HG02943 (cell line): ENCODE data around the gene RTN4R.

Experiments used
- ATAC-seq: cut with Tn5 transposase; IDR thresholded peaks from one replicate; pipeline ENCODE4 v1.9.1; 2021; ENCODE audit warnings: mild to moderate bottlenecking, low read depth, moderate library complexity; ENCODE audit not compliant: unreplicated experiment

The RTN4R gene

DNA sequence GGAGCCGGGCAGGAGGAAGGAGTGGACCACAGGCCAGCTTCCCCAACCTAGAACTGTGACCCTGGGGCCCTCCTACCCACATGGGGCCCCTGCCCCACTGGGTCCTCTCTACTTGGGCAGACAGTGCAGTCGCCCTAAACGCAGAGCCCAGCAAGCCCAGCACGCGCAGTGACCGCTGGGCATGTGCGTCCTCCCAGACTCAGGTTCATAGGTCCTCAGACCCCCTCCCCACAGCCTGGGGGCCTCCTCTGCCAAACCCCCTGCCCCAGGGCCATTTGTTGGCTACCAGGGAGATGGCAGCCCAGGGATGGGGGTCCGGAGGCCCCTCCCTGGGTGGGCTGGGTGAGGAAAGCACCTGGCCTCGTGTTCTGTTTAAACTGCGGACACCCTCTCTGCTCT lies 23.9 kb downstream of the RTN4R start:
- no peak for ATAC-seq

DNA sequence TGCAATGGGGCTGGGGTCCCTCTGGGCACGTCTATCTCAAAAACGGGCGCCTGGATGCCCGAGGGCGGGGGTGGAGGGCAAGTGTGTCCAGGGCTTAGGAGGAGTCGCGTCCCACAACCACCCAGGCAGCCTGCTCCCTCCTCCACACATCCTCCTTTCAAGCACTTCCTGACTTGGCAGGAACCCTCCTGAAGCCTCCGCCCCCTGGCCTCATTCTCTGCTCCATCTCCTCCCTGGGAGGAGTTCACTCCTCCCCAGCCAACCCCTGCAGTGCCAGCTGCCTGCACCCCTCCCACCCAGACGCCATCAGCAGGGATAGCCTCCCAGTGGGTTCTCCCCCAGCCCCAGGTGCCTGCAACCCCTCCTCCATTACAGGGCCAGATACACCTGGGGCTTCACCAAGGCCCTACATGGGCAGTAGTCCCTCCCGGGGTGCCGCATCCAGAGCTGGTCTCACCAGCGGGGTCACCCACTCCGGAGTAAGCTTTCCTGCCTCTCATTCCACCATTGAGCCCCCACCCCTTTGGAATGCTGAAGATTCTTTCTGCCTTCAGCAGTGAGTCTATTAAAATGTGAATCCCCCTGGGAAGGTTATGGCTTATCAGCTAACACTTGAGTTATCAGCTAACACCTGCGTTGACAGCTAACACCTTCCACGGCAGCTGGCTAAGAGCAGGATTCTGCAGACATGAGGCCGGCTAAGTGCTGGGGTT lies 24.4 kb downstream of the RTN4R start:
- ATAC-seq = no peak

DNA sequence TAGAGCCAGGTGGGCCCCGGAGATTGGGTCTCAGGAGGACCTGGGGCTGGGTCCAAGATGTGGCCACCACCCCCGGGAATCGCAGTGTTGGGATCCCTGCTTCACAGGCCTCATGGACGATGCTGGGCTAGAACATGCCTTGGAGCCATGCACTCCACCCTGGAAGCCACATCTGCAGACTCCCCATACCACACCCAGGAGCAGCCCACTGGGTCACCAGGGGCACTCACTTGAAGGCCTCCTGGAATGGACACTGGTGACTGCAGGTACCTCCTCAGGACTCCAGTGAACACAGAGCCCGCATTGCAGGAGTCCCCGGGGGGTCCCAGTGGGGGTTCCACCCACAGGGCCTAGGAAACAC lies 25.0 kb downstream of the RTN4R start:
- ATAC-seq = no peak

DNA sequence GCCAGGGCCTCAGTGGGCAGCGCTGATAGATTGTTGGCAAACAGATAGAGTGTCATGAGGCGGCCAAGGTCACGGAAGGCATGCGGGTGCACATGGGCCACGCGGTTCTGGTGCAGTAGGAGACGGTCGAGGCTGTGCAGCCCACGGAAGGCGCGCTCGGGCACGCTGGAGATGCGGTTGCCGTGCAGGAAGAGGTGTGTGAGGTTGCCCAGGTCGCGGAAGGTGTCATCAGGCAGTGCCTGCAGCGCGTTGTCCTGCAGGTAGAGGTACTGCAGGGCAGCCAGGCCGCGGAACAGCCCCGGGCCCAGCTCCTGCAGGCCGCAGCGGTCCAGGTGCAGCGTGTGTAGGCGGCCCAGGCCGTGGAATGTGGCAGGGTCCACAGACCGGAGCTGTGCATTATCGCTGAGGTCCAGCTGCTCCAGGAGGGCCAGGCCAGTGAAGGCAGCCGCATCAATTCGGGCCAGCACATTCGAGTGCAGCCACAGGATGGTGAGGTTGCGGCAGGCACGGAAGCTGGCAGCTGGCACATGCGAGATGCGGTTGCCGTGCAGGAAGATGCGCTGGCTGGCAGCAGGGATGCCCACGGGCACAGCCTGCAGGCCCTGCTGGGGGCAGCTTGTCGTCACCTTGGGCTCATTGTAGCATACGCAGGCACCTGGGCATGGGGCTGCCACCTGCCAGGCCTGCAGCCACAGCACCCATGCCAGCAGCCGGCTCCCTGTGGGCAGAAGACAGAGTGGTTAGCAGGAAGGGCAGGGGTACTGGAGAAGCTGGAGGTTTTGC lies 25.5 kb downstream of the RTN4R start:
- ATAC-seq = no peak

DNA sequence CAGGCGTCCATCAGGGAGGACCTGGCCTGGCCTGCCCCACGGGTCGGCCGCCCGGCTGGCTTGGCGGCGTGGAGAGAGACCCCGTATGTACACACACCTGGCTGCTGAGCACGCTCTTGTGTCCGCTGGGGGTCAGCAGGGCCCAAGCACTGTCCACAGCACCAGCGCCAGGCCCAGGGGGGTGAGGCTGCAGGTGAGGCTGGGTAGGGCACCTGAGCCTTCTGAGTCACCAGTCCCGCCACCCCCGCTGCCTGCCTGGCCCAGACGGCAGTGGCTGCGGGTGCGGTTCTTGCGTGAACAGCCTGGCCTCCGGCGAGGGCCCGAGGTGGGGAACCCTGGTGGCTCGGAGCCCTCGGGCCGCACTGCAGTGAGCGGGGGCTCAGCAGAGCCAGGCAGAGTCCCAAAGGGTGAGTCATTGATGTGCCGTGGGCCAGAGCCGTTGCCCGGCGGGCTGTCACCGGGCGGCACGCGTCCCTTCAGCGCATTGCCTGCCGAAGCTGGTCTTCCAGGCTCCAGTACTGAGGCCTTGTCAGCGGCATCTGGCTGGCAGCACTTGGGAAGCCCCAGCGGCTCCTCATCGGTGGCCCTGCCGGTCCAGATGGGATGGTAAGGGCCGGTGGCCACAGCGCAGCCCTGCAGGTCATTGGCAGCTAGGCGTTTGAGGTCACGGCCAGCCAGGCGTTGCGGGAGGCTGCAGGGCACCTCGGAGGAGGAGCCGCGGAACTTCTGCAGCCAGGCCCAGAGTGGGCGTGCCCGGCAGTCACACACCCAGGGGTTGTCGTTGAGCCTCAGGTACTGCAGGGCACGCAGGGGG lies 26.3 kb downstream of the RTN4R start:
- ATAC-seq = no peak

DNA sequence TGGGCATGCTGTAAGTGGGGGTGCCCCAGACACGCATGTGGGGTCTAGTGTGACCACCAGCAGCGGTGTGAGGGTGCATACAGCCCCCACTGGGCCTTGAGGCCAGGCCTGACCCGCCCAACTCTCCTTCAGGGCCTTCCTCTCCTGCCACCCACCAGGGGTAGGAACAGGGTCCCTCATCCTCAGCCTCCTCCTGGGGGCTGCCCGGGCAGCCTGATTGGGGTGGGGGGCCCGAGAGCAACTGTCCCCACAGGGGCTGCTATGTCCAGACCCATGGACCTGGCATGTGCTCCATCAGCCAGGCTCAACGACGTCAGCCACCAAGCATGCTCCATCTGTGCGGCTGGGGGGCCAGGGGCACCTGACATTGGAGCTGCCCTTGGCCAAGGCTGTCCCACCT lies 27.2 kb downstream of the RTN4R start:
- no peak for ATAC-seq

DNA sequence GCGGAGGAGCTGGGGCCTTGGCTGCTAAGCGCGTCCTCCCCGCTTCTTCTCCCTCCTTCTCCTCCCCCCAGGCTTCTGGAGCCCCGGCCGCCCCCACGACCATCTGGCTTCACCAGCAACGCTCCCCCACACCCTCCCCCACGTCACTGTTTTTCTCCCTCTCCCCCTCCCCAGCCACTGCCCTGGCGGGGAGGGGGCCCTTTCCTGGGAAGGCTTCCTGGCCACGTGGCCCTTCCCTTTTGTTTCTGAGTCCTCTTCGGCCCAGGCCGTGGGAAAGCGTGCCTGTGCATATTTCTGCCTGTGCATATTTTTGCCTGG lies 27.7 kb downstream of the RTN4R start:
- ATAC-seq = no peak

DNA sequence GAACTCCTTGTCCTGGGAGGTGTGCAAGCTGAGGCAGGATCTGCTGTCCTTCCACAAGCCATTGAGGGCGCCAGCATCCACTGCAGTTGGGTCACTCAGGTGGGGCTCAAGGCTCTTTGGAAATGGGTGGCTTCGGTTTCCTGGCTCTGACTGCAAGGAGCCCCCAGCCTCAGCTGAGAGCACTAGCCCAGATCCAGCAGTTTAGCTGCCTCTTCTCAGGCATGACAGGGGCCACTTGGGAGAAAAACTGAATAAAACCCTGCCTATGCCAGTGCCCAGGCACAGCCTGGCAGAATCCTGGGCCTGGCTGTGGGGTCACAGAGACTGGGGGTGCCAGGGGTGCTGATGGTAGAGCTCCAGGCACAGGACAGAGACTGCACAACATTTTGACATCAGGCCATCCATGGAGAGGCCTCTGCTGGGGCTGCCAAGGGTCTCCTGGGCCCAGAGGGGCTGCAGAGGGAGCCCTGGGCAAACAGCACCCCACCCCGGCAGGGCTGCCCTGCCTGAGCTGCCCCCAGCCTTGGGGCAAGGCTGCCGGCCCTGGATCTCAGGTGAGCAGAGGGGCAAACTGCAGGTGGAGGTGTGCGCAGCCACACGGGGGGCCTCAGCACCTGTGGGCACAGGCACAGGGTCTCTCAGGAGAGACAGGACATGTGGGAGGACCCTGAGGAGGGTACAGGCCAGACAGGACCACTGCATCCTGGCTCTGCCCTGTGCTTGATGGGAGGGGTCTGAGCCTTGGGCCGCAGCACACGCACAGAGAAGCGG lies 28.3 kb downstream of the RTN4R start:
- ATAC-seq = no peak

DNA sequence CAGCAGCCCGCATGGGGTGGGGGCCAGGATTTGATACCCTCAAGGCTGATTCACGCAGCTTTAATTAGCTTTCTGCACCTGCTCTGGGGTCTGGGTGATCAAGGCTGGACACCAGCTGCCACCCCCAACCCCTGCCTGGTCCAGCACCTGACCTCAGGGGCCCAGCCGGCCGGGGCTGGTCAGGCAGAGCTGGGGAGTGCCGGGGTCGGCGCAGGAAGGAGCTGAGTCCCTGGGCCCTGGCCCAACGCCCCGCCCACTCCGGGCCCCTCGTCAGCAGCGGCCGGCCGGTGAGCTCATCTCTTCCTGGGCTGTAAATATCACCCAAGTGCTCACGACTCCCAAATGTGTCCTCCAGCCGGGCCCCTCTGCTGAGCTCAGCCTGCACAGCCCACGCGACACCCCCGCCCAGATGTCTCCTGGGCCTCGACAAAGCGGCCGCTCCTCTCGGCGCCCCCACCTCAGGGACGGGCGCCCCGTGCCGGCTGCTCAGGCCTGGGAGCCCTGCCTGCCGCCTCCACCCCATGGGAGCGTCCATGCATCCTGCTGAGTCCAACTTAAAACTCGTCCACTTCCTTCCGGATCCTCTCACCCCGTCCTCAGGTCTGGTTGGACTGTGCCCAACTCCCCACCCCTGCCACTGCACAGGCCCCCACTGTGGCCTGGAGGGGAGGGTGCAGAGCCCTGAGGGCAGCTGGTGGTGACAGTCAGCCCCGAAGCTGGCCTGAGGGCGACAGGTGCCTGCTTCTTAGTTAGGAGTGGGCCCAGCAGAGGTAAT lies 29.0 kb downstream of the RTN4R start:
- no peak for ATAC-seq

DNA sequence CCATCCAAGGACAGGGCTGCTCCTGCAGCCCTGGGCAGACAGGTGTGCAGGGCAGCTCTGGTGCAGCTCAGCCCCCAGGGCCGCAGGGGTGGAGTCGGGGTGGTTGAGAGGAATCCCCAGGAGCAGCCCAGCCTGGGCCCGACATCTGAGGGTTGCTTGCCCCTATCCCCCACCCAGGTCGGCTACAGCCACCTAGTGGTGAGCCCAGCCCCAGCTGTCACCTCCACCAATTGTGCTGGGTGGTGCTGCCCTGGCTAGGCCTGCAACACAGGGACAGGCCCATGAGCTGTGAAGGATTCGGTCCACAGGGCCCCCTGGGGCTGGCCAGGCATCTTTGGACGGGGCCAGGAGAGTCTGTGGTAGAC lies 29.6 kb downstream of the RTN4R start:
- ATAC-seq = no peak

DNA sequence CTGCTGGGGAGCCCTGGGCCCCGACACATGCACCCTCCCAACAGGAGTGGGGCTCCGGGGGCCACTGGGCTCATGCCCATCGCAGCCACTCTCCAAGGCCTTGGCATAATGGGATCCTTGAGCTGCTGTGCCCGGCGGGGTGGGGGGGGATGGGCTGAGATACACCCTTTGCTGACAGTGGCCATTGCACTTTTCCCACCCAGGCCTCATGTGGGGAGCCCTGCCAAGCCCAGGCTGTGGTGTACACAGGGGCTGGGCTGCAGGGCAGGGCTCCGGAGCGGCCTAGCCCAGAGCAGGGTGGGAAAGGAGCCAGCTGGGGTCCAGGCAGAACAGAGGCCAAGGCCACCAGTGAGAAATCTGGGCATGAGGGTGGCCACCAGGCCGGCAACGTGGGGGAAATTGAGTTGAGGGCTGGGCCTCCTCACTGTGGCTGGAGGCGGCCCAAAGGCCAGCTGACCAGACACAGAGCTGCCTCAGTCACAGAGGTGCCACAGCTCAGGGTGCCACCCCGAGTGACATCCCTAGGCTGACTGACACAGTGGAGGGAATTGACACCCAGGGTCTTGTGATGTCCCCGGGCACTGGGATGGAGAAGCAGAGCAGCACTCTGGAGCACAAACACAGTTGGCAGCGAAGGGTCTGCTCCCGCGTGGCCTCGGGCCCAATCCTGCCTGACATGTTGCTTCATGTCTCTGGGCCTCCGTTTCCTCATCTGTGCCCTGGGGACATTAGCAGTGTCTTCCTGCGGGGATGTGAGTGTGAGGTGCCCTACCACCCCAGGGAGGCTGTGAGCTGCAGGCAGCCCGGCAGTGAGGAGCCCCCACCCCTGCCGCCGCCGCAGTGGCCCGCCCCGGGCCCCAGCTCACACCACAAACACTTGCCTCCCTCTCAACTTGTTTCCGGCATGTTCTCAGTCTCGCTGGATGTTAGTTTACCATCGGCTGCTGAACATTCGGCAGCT lies 30.4 kb downstream of the RTN4R start:
- ATAC-seq = no peak

DNA sequence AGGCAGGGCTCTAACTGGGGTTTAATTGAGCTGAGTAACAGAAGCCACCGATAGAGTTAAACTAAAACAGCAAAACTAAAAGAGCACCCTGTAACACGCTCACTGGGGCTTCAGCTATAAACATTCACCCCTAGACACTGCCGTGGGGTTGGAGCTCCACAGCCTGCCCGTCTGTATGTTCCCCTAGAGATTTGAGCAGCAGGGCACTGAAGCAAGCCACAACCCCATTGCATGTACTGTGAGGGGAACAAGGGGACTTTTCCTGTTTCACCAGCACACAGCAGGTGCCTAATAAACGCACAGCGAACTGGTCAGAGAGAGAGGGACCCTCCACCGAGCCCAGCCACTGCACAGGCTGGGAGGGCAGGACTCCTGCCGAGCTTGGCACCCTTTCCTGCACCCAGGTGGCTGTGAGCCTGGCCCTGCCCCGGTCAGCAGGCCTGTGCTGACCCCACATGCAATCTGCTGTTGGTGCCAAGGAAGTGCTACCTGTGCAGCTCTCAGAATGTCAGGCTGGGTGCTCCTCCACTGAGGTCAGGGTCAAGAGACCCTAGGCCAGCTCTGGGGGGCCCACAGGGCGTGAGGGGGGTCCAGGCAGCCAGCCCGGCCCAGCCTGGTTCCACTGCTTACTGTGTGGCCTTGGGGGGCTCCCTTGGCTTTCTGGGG lies 31.9 kb downstream of the RTN4R start:
- no peak for ATAC-seq

DNA sequence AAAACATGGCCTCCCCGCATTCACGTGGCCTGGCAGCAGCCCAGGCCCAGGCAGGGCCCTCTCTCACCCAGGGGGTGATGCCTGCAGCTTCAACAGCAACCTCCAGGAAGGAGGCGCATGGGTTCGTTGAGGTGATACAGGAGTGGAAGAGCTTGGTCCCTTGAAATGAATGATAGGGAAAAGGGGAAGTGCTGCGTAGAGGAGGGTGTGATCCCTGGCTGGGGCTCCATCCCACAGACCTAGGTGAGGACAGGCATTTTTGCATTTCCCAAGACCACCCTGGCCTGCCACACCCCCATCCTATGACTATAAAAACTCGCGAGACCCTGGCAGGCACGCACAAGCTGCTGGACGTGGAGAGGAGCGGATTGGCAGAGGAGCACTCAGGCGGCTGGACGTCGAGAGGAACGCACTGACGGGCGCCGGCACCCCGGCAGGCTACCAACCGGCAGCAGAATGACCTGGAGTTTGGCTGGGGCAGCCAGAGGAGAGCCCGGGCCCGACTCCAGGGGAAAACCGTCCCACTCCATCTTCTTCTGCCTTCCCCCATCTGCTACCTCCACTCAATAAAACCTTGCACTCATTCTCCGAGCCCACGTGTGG lies 32.6 kb downstream of the RTN4R start:
- ATAC-seq = no peak

DNA sequence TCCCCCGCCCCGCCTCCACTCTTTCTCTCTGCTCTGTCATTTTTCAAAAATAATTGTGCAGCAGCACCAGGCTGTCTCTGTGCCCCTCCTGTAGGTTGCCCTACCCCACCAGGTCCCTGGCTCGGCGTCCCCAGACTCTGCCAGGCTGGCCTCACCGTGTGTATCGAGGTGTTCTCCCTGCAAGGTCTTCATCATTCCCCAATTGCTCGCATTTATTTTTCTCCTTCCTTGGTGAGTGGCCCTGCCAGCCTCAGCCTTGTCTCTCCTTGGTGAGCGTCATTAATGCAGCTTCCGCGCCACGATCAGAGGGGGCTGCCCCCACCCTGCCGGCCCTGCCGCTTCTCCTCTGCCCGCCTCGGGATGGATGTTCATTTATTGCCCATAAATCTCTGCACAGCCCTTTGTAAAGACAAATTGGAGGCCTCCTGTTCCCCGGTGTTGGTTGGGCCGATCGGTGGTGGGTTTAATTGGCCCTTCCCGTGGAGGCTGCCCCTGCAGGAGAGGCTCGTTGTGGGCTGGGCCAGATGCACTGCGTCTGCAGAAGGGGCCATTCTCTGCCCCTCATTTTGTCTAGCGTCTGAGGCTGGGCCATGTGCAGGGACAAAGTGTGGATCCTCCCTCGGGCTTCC lies 33.2 kb downstream of the RTN4R start:
- no peak for ATAC-seq

DNA sequence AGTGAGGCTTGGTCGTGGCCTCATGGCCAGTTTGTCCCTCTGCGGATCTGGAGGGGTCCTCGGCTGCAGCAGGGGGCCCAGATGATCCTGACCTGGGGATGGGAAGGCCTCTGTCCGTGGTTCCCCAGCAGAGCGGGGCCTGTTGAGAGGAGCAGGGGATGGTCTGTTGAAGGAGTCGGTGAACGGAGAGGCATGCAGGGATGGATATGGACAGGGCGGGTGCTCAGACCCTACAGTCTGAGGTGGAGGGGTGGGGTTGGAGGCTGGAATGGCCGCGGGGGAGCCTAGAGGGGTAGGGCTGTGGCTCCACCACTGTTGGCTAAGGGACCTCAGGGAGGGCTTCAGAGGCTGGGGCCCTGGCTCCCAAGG lies 33.8 kb downstream of the RTN4R start:
- ATAC-seq = no peak

DNA sequence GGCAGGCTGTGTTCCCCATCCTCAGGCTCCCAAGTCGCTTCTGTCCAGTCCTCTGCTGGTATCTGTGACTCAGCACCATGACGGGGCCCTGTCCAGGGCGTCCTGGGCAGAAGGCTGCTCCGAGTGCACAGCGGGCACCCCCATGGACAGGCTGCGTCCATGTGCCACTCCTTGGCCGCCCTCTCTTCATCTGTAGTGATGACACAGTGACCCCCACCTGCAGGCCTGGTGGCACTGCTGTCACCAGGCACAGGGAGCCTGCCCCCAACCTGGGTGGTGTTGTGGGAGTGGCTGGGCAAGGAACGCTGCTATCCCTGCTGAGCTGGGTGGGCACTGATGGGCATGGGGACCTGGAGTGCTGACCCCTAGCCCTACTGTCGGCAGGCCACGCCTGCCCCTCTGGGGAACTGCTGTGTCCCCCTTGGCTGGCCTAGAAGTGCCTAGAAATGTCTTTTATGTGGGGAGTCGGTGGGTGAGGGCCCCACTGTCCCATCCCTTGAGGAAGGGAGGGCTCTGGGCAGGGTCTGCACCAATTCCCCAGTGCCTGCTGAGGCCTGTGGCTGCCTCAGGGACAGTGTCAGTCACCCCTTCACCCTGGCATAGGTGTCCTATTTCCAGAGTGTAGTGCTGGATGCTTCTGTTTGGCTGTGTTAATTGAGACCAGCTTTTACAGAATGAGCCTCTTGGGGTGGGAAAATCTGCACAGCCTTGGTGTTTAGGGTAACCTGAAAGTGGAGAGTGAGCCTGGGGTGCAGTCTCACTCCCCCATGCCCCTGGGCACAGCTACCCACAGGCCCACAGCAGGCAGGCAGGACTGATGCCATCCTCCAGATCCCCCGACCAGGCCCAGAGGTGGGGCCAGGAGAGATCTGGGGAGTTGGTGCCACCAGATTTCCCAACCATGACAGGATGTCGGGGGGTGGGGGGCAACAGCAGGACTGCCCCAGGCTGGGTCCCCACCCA lies 34.5 kb downstream of the RTN4R start:
- ATAC-seq = no peak

DNA sequence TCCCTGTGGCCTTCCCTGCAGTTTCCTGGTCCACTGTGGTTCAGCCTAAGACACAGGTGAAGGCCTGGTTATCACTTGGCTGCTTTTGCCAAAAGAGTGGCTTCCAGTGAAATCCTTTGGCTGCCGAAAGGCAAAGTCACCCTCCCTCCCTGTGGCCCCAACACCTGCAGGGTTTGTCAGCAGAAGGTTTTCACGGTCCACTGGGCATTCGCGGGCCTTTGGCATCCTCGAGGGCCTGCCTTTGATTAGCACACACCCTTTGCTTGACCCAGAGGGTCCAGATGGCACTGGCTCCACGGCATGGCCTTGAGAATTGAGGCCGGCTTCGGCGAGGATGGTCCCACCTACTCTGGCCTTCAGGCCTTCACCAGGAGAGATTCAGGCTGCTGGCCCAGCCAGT lies 35.3 kb downstream of the RTN4R start:
- no peak for ATAC-seq
